Stimulated activated CD8-positive, alpha-beta memory T cell treated with anti-CD3 and anti-CD28 coated beads, Interleukin-7, amount 100 ng/mL, for 24 hours (primary cell): ENCODE measurements around the gene METTL25.
"Not testable (repeated sequence)": the region's sequence is repeated elsewhere in the genome, so short reads cannot be mapped to it uniquely, and the experiment has no call there.

ENCODE experiments used
- DNase-seq: peaks from one replicate; pipeline ENCODE4 v3.0.0-alpha.2; 2020; ENCODE audit warnings: low read depth

Gene METTL25

GRCh38 chr12:82358200-82359114, at the start of gene METTL25, which contains the start of gene CCDC59:
METTL25 (plus strand) TSS chr12:82358529; CDS start chr12:82358566, 37 bp downstream.
CCDC59 (minus strand) TSS chr12:82358387; CDS start chr12:82358376, 11 bp downstream.
- peak; percentile 98 for DNase-seq

GRCh38 chr12:82314406-82314892, 43.9 kb upstream of the METTL25 start:
- no peak for DNase-seq

- DNase-seq: no peak
Observed at GRCh38 chr12:82319276-82319675, 39.1 kb upstream of the METTL25 start.

GRCh38 chr12:82325540-82326336, 32.6 kb upstream of the METTL25 start:
- no peak for DNase-seq

- no peak for DNase-seq
Observed at GRCh38 chr12:82326905-82327503, 31.3 kb upstream of the METTL25 start.

GRCh38 chr12:82327861-82328260, 30.5 kb upstream of the METTL25 start:
- DNase-seq: no peak

- no peak for DNase-seq
Observed at GRCh38 chr12:82329508-82329907, 28.8 kb upstream of the METTL25 start.

- no peak for DNase-seq
Observed at GRCh38 chr12:82350161-82350560, 8.2 kb upstream of the METTL25 start.

GRCh38 chr12:82351390-82351789, 6.9 kb upstream of the METTL25 start:
- no peak for DNase-seq

- no peak for DNase-seq
Observed at GRCh38 chr12:82357340-82357739, 989 bp upstream of the METTL25 start.

GRCh38 chr12:82357845-82358199, 507 bp upstream of the METTL25 start:
- DNase-seq: no peak

- no peak for DNase-seq
Observed at GRCh38 chr12:82359115-82359478, 768 bp downstream of the METTL25 start.

GRCh38 chr12:82360834-82361233, 2.5 kb downstream of the METTL25 start:
- DNase-seq: not testable (repeated sequence)

- DNase-seq: no peak
Observed at GRCh38 chr12:82361461-82361915, 3.2 kb downstream of the METTL25 start.

GRCh38 chr12:82363990-82364389, 5.7 kb downstream of the METTL25 start:
- no peak for DNase-seq

GRCh38 chr12:82366197-82366596, 7.9 kb downstream of the METTL25 start:
- DNase-seq: no peak

GRCh38 chr12:82375201-82375600, 16.9 kb downstream of the METTL25 start:
- DNase-seq: no peak

GRCh38 chr12:82378997-82379396, 20.7 kb downstream of the METTL25 start:
- no peak for DNase-seq

GRCh38 chr12:82383930-82384552, 25.7 kb downstream of the METTL25 start:
- no peak for DNase-seq

GRCh38 chr12:82398879-82399278, 40.5 kb downstream of the METTL25 start:
- DNase-seq: no peak

- DNase-seq: no peak
Observed at GRCh38 chr12:82400819-82401218, 42.5 kb downstream of the METTL25 start.

GRCh38 chr12:82406651-82407050, 48.3 kb downstream of the METTL25 start:
- no peak for DNase-seq
